ENCODE results near the gene ZNF586.
"Not testable (repeated sequence)": the region's sequence is repeated elsewhere in the genome, so short reads cannot be mapped to it uniquely, and the experiment has no call there.

ZNF586 gene

GRCh38 chr19:57812226-57812625, 42.8 kb downstream of the ZNF586 start:
- Mint-ChIP-seq H3K36me3 (ENCODE audit: low read depth) (peaks cover 50% of the 10 kb centered on the region), H3K4me3 (peak overlapping the region; percentile 62 to 85 (median 73)), H3K27ac (peak overlapping the region in 1 of 3 experiments; percentile 50), H3K27me3 (ENCODE audit: low read depth) (no peaks in the 10 kb centered on the region), H3K9me3 (no peaks in the 10 kb centered on the region), H3K4me1 (peaks cover 37% of the 10 kb centered on the region)
- TF ChIP-seq CTCF (IDR thresholded peaks at IDR 0.05; ENCODE audit: unreplicated experiment in 3 of 3): no peak

DNA sequence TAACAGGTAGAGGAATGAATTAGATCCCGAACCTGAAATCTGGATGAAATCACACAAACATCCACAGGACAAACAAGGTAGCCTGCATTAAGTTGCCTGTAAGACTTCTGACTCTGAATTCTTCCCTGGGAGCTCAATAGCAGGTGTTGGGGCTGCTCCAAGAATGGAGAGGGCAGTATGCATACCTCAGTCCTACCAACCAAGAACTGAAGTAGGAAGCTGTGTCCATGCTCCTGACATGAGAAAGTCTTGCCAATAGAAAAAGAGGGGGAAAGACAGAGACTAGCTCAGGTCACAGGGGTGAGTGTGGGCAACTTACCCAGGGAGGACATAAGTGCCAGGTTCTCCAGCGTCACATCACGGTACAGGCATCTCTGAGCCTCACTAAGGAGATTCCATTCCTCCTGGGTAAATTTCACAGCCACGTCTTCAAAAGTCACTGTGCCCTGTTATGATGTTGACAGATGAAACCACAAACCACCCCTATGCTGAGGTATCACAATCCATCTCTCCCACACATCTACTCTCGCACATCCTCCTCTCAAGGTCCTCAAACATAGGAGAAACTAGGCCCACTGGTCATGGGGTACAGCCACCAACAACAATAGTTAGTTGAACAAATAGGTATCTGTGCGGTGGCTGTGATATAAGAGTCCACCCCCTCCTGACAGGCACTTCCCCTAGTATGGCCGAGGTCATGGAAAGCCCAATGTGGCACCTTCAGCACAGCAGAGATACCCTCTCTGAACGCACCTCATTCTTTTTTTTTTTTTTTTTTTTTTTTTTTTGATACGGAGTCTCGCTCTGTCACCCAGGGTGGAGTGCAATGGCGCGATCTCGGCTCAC, 43.7 kb downstream of the ZNF586 start:
- peak overlapping the region in 1 of 3 experiments; percentile 50 for H3K27ac Mint-ChIP-seq
- peaks cover 42% of the 10 kb centered on the region for H3K36me3 Mint-ChIP-seq (ENCODE audit: low read depth)
- not testable (repeated sequence) for H3K9me3 Mint-ChIP-seq; H3K27me3 Mint-ChIP-seq (ENCODE audit: low read depth)
- H3K4me3 Mint-ChIP-seq: peak overlapping the region; percentile 73 to 100 (median 81)
- H3K4me1 Mint-ChIP-seq: peaks cover 37% of the 10 kb centered on the region

DNA sequence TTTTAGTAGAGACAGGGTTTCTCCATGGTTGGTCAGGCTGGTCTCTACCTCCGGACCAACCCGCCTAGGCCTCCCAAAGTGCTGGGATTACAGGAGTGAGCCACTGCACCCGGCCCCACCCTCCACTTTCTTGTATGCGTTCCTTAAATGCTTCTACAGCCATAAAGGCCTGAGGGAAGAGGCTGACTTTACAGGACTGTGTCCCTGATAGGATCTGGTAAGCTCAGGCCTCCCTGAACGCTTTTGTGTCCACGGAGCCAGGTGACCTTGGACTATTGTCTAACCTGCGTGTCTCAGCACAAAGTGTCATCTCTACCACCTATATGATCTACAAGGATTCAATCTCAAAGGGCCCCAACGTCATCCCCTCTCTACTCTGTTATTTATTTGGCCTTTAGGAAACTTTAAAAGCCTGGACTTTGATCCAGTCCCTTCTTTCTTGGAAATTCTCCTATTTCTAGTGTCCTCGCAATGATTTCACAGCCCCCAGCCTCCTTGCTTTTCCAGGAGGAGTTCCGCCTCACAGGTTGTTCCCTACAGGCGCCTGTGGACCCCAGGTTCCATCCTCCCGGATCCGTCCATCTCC, 44.5 kb downstream of the ZNF586 start:
- peaks cover 38% of the 10 kb centered on the region for H3K36me3 Mint-ChIP-seq (ENCODE audit: low read depth)
- H3K4me3 Mint-ChIP-seq: peak overlapping the region; percentile 95 to 100 (median 99)
- H3K27me3 Mint-ChIP-seq (ENCODE audit: low read depth): no peaks in the 10 kb centered on the region
- peaks cover 42% of the 10 kb centered on the region for H3K4me1 Mint-ChIP-seq
- no peaks in the 10 kb centered on the region for H3K9me3 Mint-ChIP-seq
- H3K27ac Mint-ChIP-seq: peak overlapping the region; percentile 92 to 98 (median 97)
- no peak for TF ChIP-seq CTCF (IDR thresholded peaks at IDR 0.05; ENCODE audit: unreplicated experiment in 3 of 3)

- peak within 1 kb of the TSS; percentile 95 to 100 (median 99) for H3K4me3 Mint-ChIP-seq
- peak within 1 kb of the TSS; percentile 92 to 98 (median 97) for H3K27ac Mint-ChIP-seq
- H3K27me3 Mint-ChIP-seq (ENCODE audit: low read depth): no peaks in the 10 kb centered on the region
- H3K4me1 Mint-ChIP-seq: peaks cover 47% of the 10 kb centered on the region
- peaks cover 33% of the 10 kb centered on the region for H3K36me3 Mint-ChIP-seq (ENCODE audit: low read depth)
- no peaks in the 10 kb centered on the region for H3K9me3 Mint-ChIP-seq
- TF ChIP-seq CTCF (IDR thresholded peaks at IDR 0.05; ENCODE audit: unreplicated experiment in 3 of 3): no peak
Observed at GRCh38 chr19:57814505-57815246, 45.2 kb downstream of the ZNF586 start, which contains the start of gene ZNF552. Gene ZNF552, minus strand, starts transcription at chr19:57814913. Its CDS starts 170 bp downstream, at chr19:57814743.

DNA sequence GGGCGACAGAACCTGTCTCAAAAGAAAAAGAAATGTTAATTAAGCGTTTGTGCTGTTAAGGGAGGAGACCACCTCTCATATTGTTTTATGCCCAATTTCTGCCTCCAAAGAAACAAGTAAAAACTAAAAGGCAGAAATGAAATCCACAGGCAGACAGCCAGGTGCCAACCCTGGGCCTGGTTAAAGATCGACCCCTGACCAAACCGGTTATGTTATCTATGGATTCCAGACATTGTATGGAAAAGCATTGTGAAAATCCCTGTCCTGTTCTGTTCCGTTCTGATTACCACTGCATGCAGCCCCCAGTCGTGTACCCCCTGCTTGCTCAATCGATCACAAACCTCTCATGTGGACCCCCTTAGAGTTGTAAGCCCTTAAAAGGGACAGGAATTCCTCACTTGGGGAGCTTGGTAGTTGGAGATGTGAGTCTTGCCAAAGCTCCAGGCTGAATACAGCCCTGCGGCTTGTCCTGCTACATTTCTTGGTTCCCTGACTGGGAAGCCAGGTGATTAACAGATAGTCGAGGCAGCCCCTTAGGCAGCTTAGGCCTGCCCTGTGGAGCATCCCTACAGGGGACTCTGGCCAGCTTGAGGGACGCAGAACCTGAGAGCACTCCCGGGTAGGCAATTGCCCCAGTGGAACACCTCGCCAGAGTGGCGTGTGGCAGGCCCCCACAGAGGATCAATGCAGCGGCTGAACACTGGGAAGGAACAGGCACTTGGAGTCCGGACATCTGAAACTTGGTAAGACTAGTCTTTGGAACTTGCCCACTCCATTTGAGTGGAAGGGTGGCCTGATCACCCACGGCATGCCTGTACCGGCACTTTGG, 46.0 kb downstream of the ZNF586 start:
- Mint-ChIP-seq H3K36me3 (ENCODE audit: low read depth) (peaks cover 26% of the 10 kb centered on the region), H3K27me3 (ENCODE audit: low read depth) (no peaks in the 10 kb centered on the region), H3K27ac (peak overlapping the region; percentile 92 to 98 (median 97)), H3K9me3 (no peaks in the 10 kb centered on the region), H3K4me1 (peaks cover 55% of the 10 kb centered on the region), H3K4me3 (peak overlapping the region; percentile 95 to 100 (median 99))
- TF ChIP-seq CTCF (IDR thresholded peaks at IDR 0.05; ENCODE audit: unreplicated experiment in 3 of 3): no peak

Data from nephron (organoid).